Measurements from ENCODE around the gene NAA40. TPM values are rescaled to one million over a fixed set of nuclear protein-coding genes. Genes with fewer than 3 reads are reported as not detected.

NAA40 gene
- total RNA-seq, 4 donors from 2014 or later, result 3.0 to 10.2 (median 6.1) TPM

GRCh38 chr11:63922673-63923192 lies 16.1 kb upstream of the NAA40 start:
- DNase-seq (ENCODE audit: low spot score in 2 of 2), result no peak
- intact Hi-C loops (cut with DNase I; ENCODE audit: low total_unique reads), result no loop called here
- WGBS, 2 donors, result 73 to 83% methylated on average over 2 of the region's 2 CpGs

GRCh38 chr11:63923319-63923718 lies 15.5 kb upstream of the NAA40 start:
- WGBS, 2 donors, result 56 to 59% methylated on average over 4 of the region's 4 CpGs
- intact Hi-C loops (cut with DNase I; ENCODE audit: low total_unique reads), result no loop called here
- no peak for DNase-seq (ENCODE audit: low spot score in 2 of 2)
- no peak for TF ChIP-seq POLR2A (IDR thresholded peaks at IDR 0.05)
- no peak for TF ChIP-seq CTCF (IDR thresholded peaks at IDR 0.05)
- H3K4me3 ChIP-seq (ENCODE audit: low read depth, poor library complexity, severe bottlenecking), result no peak overlapping the region

More at GRCh38 chr11:63922673-63923192, 16.1 kb upstream of the NAA40 start:
- no peak overlapping the region for H3K4me3 ChIP-seq (ENCODE audit: low read depth, poor library complexity, severe bottlenecking)
- TF ChIP-seq POLR2A (IDR thresholded peaks at IDR 0.05) (no peak), CTCF (IDR thresholded peaks at IDR 0.05) (no peak)

GRCh38 chr11:63929616-63930015 lies 9.2 kb upstream of the NAA40 start:
- no peak for TF ChIP-seq CTCF (IDR thresholded peaks at IDR 0.05)
- no peak for TF ChIP-seq POLR2A (IDR thresholded peaks at IDR 0.05)
- no peak for DNase-seq (ENCODE audit: low spot score in 2 of 2)
- H3K4me3 ChIP-seq (ENCODE audit: low read depth, poor library complexity, severe bottlenecking), result no peak overlapping the region
- WGBS, 2 donors, result 75 to 81% methylated on average over 5 of the region's 5 CpGs
- intact Hi-C loops (cut with DNase I; ENCODE audit: low total_unique reads), result no loop called here

GRCh38 chr11:63931045-63931444 lies 7.8 kb upstream of the NAA40 start:
- no peak for DNase-seq (ENCODE audit: low spot score in 2 of 2)
- intact Hi-C loops (cut with DNase I; ENCODE audit: low total_unique reads), result no loop called here
- WGBS, 2 donors, result 68 to 70% methylated on average over 6 of the region's 6 CpGs
- TF ChIP-seq CTCF (IDR thresholded peaks at IDR 0.05) (no peak), POLR2A (IDR thresholded peaks at IDR 0.05) (no peak)
- H3K4me3 ChIP-seq (ENCODE audit: low read depth, poor library complexity, severe bottlenecking), result no peak overlapping the region

- no peak for DNase-seq (ENCODE audit: low spot score in 2 of 2)
- intact Hi-C loops (cut with DNase I; ENCODE audit: low total_unique reads), result no loop called here
- TF ChIP-seq POLR2A (IDR thresholded peaks at IDR 0.05), result no peak
- no peak for TF ChIP-seq CTCF (IDR thresholded peaks at IDR 0.05)
- no peak overlapping the region for H3K4me3 ChIP-seq (ENCODE audit: low read depth, poor library complexity, severe bottlenecking)
- 83 to 87% methylated on average over 12 of the region's 12 CpGs for WGBS, 2 donors
Observed at GRCh38 chr11:63931876-63932275, 6.9 kb upstream of the NAA40 start.

GRCh38 chr11:63933459-63933858 lies 5.3 kb upstream of the NAA40 start:
- WGBS, 2 donors, result 11 to 25% methylated on average over 1 of the region's 1 CpG
- intact Hi-C loops (cut with DNase I; ENCODE audit: low total_unique reads), result no loop called here
- no peak for DNase-seq (ENCODE audit: low spot score in 2 of 2)
- TF ChIP-seq POLR2A (IDR thresholded peaks at IDR 0.05) (no peak), CTCF (IDR thresholded peaks at IDR 0.05) (no peak)
- no peak overlapping the region for H3K4me3 ChIP-seq (ENCODE audit: low read depth, poor library complexity, severe bottlenecking)
